Measurements from ENCODE around the gene RYR3. TPM values are rescaled to one million over a fixed set of nuclear protein-coding genes. Genes with fewer than 3 reads are reported as not detected.

The RYR3 gene
- polyA plus RNA-seq, 1 donor (not counting 4 experiments of a cell fraction or from before 2014, with no cell fraction given): 0.04 TPM

GRCh38 chr15:33534642-33535041 is 223.9 kb downstream of the RYR3 start:
- DNase-seq (ENCODE audit: low read depth, low spot score): no peak
- Histone ChIP-seq H3K4me3 (ENCODE audit: control insufficient read depth in 2 of 3, extremely low read depth in 1 of 3, insufficient read depth in 2 of 3, low read depth in 1 of 3, low read length in 3 of 3) (no peak overlapping the region), H3K4me1 (ENCODE audit: control insufficient read depth, extremely low read depth, insufficient read depth, low read length) (no peaks in the 10 kb centered on the region), H3K36me3 (ENCODE audit: control insufficient read depth in 2 of 2, extremely low read depth in 1 of 2, insufficient read depth in 2 of 2, low read length in 2 of 2) (no peaks in the 10 kb centered on the region), H3K27me3 (ENCODE audit: control insufficient read depth, extremely low read depth, insufficient read depth, low read length) (peaks cover 7% of the 10 kb centered on the region), H4K20me1 (ENCODE audit: control insufficient read depth, extremely low read depth, insufficient read depth, low read length) (no peaks in the 10 kb centered on the region), H3K27ac (ENCODE audit: control insufficient read depth, insufficient read depth, low read length) (no peak overlapping the region), H3K79me2 (ENCODE audit: control insufficient read depth, insufficient read depth, low read length) (no peaks in the 10 kb centered on the region), H3K9me1 (ENCODE audit: control insufficient read depth, extremely low read depth, insufficient read depth, low read length) (no peaks in the 10 kb centered on the region), H2AFZ (ENCODE audit: control insufficient read depth, low read length) (no peak overlapping the region), H3K4me2 (ENCODE audit: control insufficient read depth, extremely low read depth, insufficient read depth, low read depth, low read length) (no peak overlapping the region), H3K9ac (ENCODE audit: control insufficient read depth, extremely low read depth, insufficient read depth, low read length) (no peak overlapping the region), H3K9me3 (ENCODE audit: control insufficient read depth, low read depth, low read length) (no peaks in the 10 kb centered on the region)
- dilution Hi-C loops (cut with MboI; ENCODE audit: extremely low pct_ligation_motif_present, low sequenced_read_pairs): no loop called here
- FAIRE-seq: no peak
- TF ChIP-seq EZH2 (IDR thresholded peaks at IDR 0.05; ENCODE audit: low read length): no peak
- TF ChIP-seq, protein P1, sequence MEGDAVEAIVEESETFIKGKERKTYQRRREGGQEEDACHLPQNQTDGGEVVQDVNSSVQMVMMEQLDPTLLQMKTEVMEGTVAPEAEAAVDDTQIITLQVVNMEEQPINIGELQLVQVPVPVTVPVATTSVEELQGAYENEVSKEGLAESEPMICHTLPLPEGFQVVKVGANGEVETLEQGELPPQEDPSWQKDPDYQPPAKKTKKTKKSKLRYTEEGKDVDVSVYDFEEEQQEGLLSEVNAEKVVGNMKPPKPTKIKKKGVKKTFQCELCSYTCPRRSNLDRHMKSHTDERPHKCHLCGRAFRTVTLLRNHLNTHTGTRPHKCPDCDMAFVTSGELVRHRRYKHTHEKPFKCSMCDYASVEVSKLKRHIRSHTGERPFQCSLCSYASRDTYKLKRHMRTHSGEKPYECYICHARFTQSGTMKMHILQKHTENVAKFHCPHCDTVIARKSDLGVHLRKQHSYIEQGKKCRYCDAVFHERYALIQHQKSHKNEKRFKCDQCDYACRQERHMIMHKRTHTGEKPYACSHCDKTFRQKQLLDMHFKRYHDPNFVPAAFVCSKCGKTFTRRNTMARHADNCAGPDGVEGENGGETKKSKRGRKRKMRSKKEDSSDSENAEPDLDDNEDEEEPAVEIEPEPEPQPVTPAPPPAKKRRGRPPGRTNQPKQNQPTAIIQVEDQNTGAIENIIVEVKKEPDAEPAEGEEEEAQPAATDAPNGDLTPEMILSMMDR (optimal IDR thresholded peaks at IDR 0.05 in 1 of 3, IDR thresholded peaks at IDR 0.05 in 1 of 3, conservative IDR thresholded peaks at IDR 0.05 in 1 of 3; ENCODE audit: extremely low read depth in 1 of 3, insufficient read depth in 2 of 3, low read length in 3 of 3): no peak

- DNase-seq (ENCODE audit: low read depth, low spot score) (no peak), FAIRE-seq (no peak)
- Histone ChIP-seq H3K79me2 (ENCODE audit: control insufficient read depth, insufficient read depth, low read length) (no peaks in the 10 kb centered on the region), H3K4me2 (ENCODE audit: control insufficient read depth, extremely low read depth, insufficient read depth, low read depth, low read length) (no peak overlapping the region), H3K9me1 (ENCODE audit: control insufficient read depth, extremely low read depth, insufficient read depth, low read length) (no peaks in the 10 kb centered on the region), H3K27me3 (ENCODE audit: control insufficient read depth, extremely low read depth, insufficient read depth, low read length) (peaks cover 7% of the 10 kb centered on the region), H3K4me3 (ENCODE audit: control insufficient read depth in 2 of 3, extremely low read depth in 1 of 3, insufficient read depth in 2 of 3, low read depth in 1 of 3, low read length in 3 of 3) (no peak overlapping the region), H3K4me1 (ENCODE audit: control insufficient read depth, extremely low read depth, insufficient read depth, low read length) (no peaks in the 10 kb centered on the region), H3K9me3 (ENCODE audit: control insufficient read depth, low read depth, low read length) (no peaks in the 10 kb centered on the region), H2AFZ (ENCODE audit: control insufficient read depth, low read length) (no peak overlapping the region), H3K9ac (ENCODE audit: control insufficient read depth, extremely low read depth, insufficient read depth, low read length) (no peak overlapping the region), H3K36me3 (ENCODE audit: control insufficient read depth in 2 of 2, extremely low read depth in 1 of 2, insufficient read depth in 2 of 2, low read length in 2 of 2) (no peaks in the 10 kb centered on the region), H4K20me1 (ENCODE audit: control insufficient read depth, extremely low read depth, insufficient read depth, low read length) (no peaks in the 10 kb centered on the region), H3K27ac (ENCODE audit: control insufficient read depth, insufficient read depth, low read length) (no peak overlapping the region)
- TF ChIP-seq, protein P1 (optimal IDR thresholded peaks at IDR 0.05 in 1 of 3, IDR thresholded peaks at IDR 0.05 in 1 of 3, conservative IDR thresholded peaks at IDR 0.05 in 1 of 3; ENCODE audit: extremely low read depth in 1 of 3, insufficient read depth in 2 of 3, low read length in 3 of 3): no peak
- no peak for TF ChIP-seq EZH2 (IDR thresholded peaks at IDR 0.05; ENCODE audit: low read length)
- dilution Hi-C loops (cut with MboI; ENCODE audit: extremely low pct_ligation_motif_present, low sequenced_read_pairs): no loop called here
Measured at GRCh38 chr15:33535135-33535534, 224.4 kb downstream of the RYR3 start.
